ENCODE results near the gene CACNA1H. TPM values are rescaled to one million over a fixed set of nuclear protein-coding genes. Genes with fewer than 3 reads are reported as not detected.

The CACNA1H gene
- total and polyA plus RNA-seq, 2 of the 8 experiments (the other 6 are each of a cell fraction or from before 2014, with no cell fraction given) = 14.0 to 28.7 TPM

DNA sequence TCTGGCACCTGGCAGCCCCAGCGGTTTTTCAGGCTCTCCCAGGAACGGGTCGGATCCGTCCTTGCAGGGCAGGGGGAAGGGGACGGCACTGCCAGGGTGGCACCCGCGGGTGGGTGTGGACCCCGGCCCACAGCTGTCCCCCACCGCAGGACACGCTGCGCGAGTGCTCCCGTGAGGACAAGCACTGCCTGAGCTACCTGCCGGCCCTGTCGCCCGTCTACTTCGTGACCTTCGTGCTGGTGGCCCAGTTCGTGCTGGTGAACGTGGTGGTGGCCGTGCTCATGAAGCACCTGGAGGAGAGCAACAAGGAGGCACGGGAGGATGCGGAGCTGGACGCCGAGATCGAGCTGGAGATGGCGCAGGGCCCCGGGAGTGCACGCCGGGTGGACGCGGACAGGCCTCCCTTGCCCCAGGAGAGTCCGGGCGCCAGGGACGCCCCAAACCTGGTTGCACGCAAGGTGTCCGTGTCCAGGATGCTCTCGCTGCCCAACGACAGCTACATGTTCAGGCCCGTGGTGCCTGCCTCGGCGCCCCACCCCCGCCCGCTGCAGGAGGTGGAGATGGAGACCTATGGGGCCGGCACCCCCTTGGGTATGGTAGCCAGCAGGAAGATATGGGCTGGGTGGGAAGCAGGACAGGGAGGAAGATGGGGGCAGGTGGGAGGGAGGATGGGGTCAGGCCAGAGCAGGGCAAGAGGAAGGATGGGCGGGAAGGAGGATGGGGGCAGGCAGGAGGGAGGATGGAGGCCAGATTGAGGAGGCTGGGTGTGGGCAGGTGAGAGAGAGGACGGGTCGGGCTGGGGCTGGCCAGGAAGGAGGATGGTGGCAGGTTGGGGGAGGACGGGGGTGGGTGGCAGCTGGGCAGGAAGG, 65.4 kb downstream of the CACNA1H start:
- DNase-seq (ENCODE audit: low read depth in 1 of 2, low spot score in 2 of 2) = no peak

More for the DNA sequence above, 65.4 kb downstream of the CACNA1H start:
- Histone ChIP-seq H3K27ac (ENCODE audit: low read depth, low read length) (no peak overlapping the region), H3K18ac (ENCODE audit: extremely low read depth, low read length) (no peak overlapping the region), H3K9me3 (ENCODE audit: insufficient read depth in 2 of 2, low read depth in 1 of 2, low read length in 1 of 2) (no peaks in the 10 kb centered on the region), H3K27me3 (replicated peaks in 1 of 4; ENCODE audit: control insufficient read depth in 3 of 4, extremely low read depth in 1 of 4, insufficient read depth in 3 of 4, low read length in 3 of 4) (no peaks in the 10 kb centered on the region), H3K36me3 (ENCODE audit: control insufficient read depth in 2 of 4, insufficient read depth in 4 of 4, low read length in 3 of 4) (peaks cover 2 to 53% (median 9%) of the 10 kb centered on the region in 4 experiments; a peak in 6 of 8 replicates), H3K4me2 (ENCODE audit: insufficient read depth in 1 of 2, low read depth in 2 of 2, low read length in 2 of 2) (no peak overlapping the region), H4K8ac (ENCODE audit: extremely low read depth, insufficient read depth, low read length) (no peak overlapping the region), H3K79me2 (ENCODE audit: control insufficient read depth in 1 of 2, insufficient read depth in 2 of 2, low read length in 2 of 2) (no peaks in the 10 kb centered on the region), H4K20me1 (replicated peaks in 1 of 2; ENCODE audit: control insufficient read depth in 1 of 2, insufficient read depth in 2 of 2, low read length in 2 of 2) (peaks cover 0 to 9% of the 10 kb centered on the region in 2 experiments), H3K23me2 (ENCODE audit: low read depth, low read length) (no peaks in the 10 kb centered on the region), H2BK5ac (ENCODE audit: low read depth, low read length) (no peak overlapping the region), H2BK12ac (ENCODE audit: low read depth, low read length) (no peak overlapping the region), H2BK120ac (replicated peaks; ENCODE audit: low read depth, low read length) (no peak overlapping the region), H4K5ac (ENCODE audit: insufficient read length, low read depth, low read length) (no peak overlapping the region), H3K56ac (replicated peaks; ENCODE audit: insufficient read length, low read depth, low read length) (no peak overlapping the region), H4K91ac (replicated peaks; ENCODE audit: insufficient read length, low read length) (no peak overlapping the region), H3K4me1 (replicated peaks in 1 of 4; ENCODE audit: control insufficient read depth in 3 of 4, insufficient read depth in 4 of 4, low read length in 3 of 4) (no peaks in the 10 kb centered on the region), H2BK15ac (ENCODE audit: low read length) (no peak overlapping the region), H2AK5ac (ENCODE audit: low read depth, low read length) (no peak overlapping the region), H3K4ac (replicated peaks; ENCODE audit: insufficient read length, low read depth, low read length) (no peak overlapping the region), H3K14ac (ENCODE audit: insufficient read length) (no peak overlapping the region), H3K23ac (ENCODE audit: insufficient read length) (no peak overlapping the region), H2AFZ (ENCODE audit: low read length) (no peak overlapping the region), H2BK20ac (ENCODE audit: low read length) (no peak overlapping the region), H3K4me3 (ENCODE audit: extremely low read depth in 1 of 4, insufficient read depth in 2 of 4, low read depth in 3 of 4, low read length in 4 of 4) (no peak overlapping the region), H3K79me1 (ENCODE audit: low read depth, low read length) (no peaks in the 10 kb centered on the region), H3K9ac (replicated peaks in 1 of 4; ENCODE audit: extremely low read depth in 1 of 4, low read depth in 3 of 4, low read length in 3 of 4) (no peak overlapping the region)
- FAIRE-seq = no peak
- WGBS, 2 experiments (ENCODE audit: extremely low coverage in 1 of 2, insufficient coverage in 1 of 2, insufficient read length in 1 of 2, insufficient replicate concordance in 2 of 2, low coverage in 1 of 2, low lambda C conversion rate in 2 of 2, missing lambda C conversion rate in 1 of 2) = 93% methylated on average over 33 of the region's 49 CpGs; no CpG with 5 or more reads in 1 of the 2 experiments
- CTCF ChIA-PET (ENCODE audit: partially characterized antibody) = interaction anchor here (1.1 to 1.6 kb wide), 3 partner anchors 9 to 28 kb away, joined by 3 to 6 read pairs (median 5); no protein-coding TSS in a partner anchor
- POLR2A ChIA-PET (ENCODE audit: partially characterized antibody) = no interaction called here
- TF ChIP-seq EGR1 (IDR thresholded peaks at IDR 0.05; ENCODE audit: borderline replicate concordance, low read depth, low read length) (no peak), ZNF274 (IDR thresholded peaks at IDR 0.05; ENCODE audit: borderline replicate concordance, extremely low read depth, low read length) (no peak), KDM1A (IDR thresholded peaks at IDR 0.05; ENCODE audit: borderline replicate concordance, low read length) (no peak), BACH1 (IDR thresholded peaks at IDR 0.05; ENCODE audit: low read length) (no peak), RAD21 (IDR thresholded peaks at IDR 0.05 in 1 of 2, conservative IDR thresholded peaks at IDR 0.05 in 1 of 2; ENCODE audit: low read depth in 2 of 2, low read length in 2 of 2) (no peak), POU5F1 (IDR thresholded peaks at IDR 0.05; ENCODE audit: low read depth, low read length) (no peak), RFX5 (IDR thresholded peaks at IDR 0.05; ENCODE audit: borderline replicate concordance, low read depth, low read length) (no peak)
